Caco-2 (cell line): ENCODE results near the gene CBX2. TPM values are rescaled to one million over a fixed set of nuclear protein-coding genes. Genes with fewer than 3 reads are reported as not detected.

ENCODE experiments used
- BruUV-seq: library from RNA; stranded (reverse); fragments of 400-500 nt; replicated peaks from 2 replicates; lab custom pipeline; 2021; lab: Mats Ljungman, UMichigan
- CTCF ChIA-PET: fragments of 300-600 bp; sonication (Branson Sonifier 250); formaldehyde crosslinking; loops from one replicate; lab custom pipeline; 2022; ENCODE audit warnings: antibody characterized with exemption; lab: Charles Lee
- POLR2A ChIA-PET: fragments of 300-600 bp; sonication (Branson Sonifier 250); formaldehyde crosslinking; loops from one replicate; lab custom pipeline; 2022; ENCODE audit warnings: antibody characterized with exemption; lab: Charles Lee
- DNase-seq, 2 experiments: peaks; one replicate each; pipeline versions ENCODE4 v3.0.0 to v3.0.0-alpha.2; 2020 to 2022
- H3K27me3 ChIP-seq: replicated peaks from 2 replicates; pipeline ENCODE4 v1.6.0; 2011; ENCODE audit warnings: low read length; ENCODE audit not compliant: control insufficient read depth, insufficient read depth
- H3K36me3 ChIP-seq: 2 replicates; pipeline ENCODE4 v1.5.1; 2011; ENCODE audit warnings: low read length; ENCODE audit not compliant: control insufficient read depth, insufficient read depth
- H3K4me1 ChIP-seq: fragments of 250-450 bp; sonication (Bioruptor Pico); 2 replicates; pipeline ENCODE4 v1.5.1; 2020; ENCODE audit warnings: mild to moderate bottlenecking
- H3K4me3 ChIP-seq: 2 replicates; pipeline ENCODE4 v1.5.1; 2011; ENCODE audit warnings: low read depth, mild to moderate bottlenecking, control low read depth, low read length
- H3K9me3 ChIP-seq: fragments of 250-450 bp; sonication (Bioruptor Pico); 2 replicates; pipeline ENCODE4 v1.5.1; 2020; ENCODE audit warnings: mild to moderate bottlenecking, moderate library complexity
- H3K27ac Mint-ChIP-seq: one replicate; pipeline ENCODE4 v1.8.0; 2022; ENCODE audit warnings: mixed read lengths; ENCODE audit not compliant: unreplicated experiment
- H3K27me3 Mint-ChIP-seq: one replicate; pipeline ENCODE4 v1.8.0; 2022; ENCODE audit warnings: mixed read lengths; ENCODE audit not compliant: insufficient read depth, unreplicated experiment
- H3K36me3 Mint-ChIP-seq: one replicate; pipeline ENCODE4 v1.8.0; 2022; ENCODE audit warnings: mild to moderate bottlenecking, mixed read lengths; ENCODE audit not compliant: insufficient read depth, unreplicated experiment
- H3K4me1 Mint-ChIP-seq: one replicate; pipeline ENCODE4 v1.8.0; 2022; ENCODE audit warnings: low read depth, mixed read lengths; ENCODE audit not compliant: unreplicated experiment
- H3K4me3 Mint-ChIP-seq: one replicate; pipeline ENCODE4 v1.8.0; 2022; ENCODE audit warnings: mild to moderate bottlenecking, moderate library complexity, mixed read lengths; ENCODE audit not compliant: unreplicated experiment
- H3K9me3 Mint-ChIP-seq: one replicate; pipeline ENCODE4 v1.8.0; 2022; ENCODE audit warnings: mixed read lengths; ENCODE audit not compliant: unreplicated experiment
- CTCF ChIP-seq, 2 experiments: fragments of 200-600 bp in 1 of 2; IDR thresholded peaks; 1 replicate in 1 of 2; 2 replicates in 1 of 2; pipeline versions ENCODE4 v1.5.1 to v1.8.0; 2011 to 2022; ENCODE audit warnings: antibody characterized with exemption in 1 of 2, control low read depth in 1 of 2, inconsistent platforms in 1 of 2, low read depth in 1 of 2, low read length in 1 of 2, mild to moderate bottlenecking in 1 of 2, moderate library complexity in 1 of 2; ENCODE audit not compliant: insufficient read depth in 1 of 2, severe bottlenecking in 1 of 2, unreplicated experiment in 1 of 2
- intact Hi-C: fragments of 100-400 bp; cut with micrococcal nuclease; formaldehyde crosslinking; loops from one replicate; pipeline ENCODE4 v1.10.0; 2022; ENCODE audit not compliant: unreplicated experiment
- total RNA-seq: library from RNA; stranded (reverse); gene quantifications from 2 replicates; pipeline ENCODE4 v1.2.3, GENCODE V29; 2022

The CBX2 gene
- total RNA-seq, 1 experiment from 2014 or later, result 52.8 TPM

- Mint-ChIP-seq H3K9me3 (no peaks in the 10 kb centered on the region), H3K4me1 (peaks cover 15% of the 10 kb centered on the region), H3K27me3 (no peaks in the 10 kb centered on the region), H3K36me3 (peaks cover 8% of the 10 kb centered on the region), H3K27ac (no peak overlapping the region), H3K4me3 (no peak overlapping the region)
- CTCF ChIA-PET, result interaction anchor here (1.0 to 3.7 kb wide), 2 partner anchors 22 to 33 kb away, joined by 3 to 25 read pairs; partner anchors contain the start of gene CBX8
- Histone ChIP-seq H3K36me3 (no peaks in the 10 kb centered on the region), H3K27me3 (no peaks in the 10 kb centered on the region), H3K4me1 (peaks cover 18% of the 10 kb centered on the region), H3K9me3 (no peaks in the 10 kb centered on the region), H3K4me3 (no peak overlapping the region)
- no peak for TF ChIP-seq CTCF (IDR thresholded peaks at IDR 0.05; ENCODE audit: insufficient read depth in 1 of 2, low read depth in 1 of 2, low read length in 1 of 2, severe bottlenecking in 1 of 2, unreplicated experiment in 1 of 2)
- no TSS peak for BruUV-seq
- POLR2A ChIA-PET, result interaction anchor here (0.5 to 1.4 kb wide), 3 partner anchors 22 to 30 kb away, joined by 3 to 5 read pairs (median 3); partner anchors contain the start of gene CBX8
- intact Hi-C loops, result no loop called here
- DNase-seq, result no peak
Measured at GRCh38 chr17:79774561-79774975, 3.4 kb upstream of the CBX2 start.

- H3K27me3 Mint-ChIP-seq, result no peaks in the 10 kb centered on the region
- H3K36me3 Mint-ChIP-seq, result peaks cover 19% of the 10 kb centered on the region
- ChIA-PET POLR2A (interaction anchor here (1.0 to 1.4 kb wide), 2 partner anchors 21 to 64 kb away, joined by 5 read pairs; partner anchors contain the start of genes CBX4 and CBX8), CTCF (interaction anchor here (1.0 to 3.7 kb wide), 3 partner anchors 32 to 36 kb away, joined by 3 to 25 read pairs (median 5); no protein-coding TSS in a partner anchor)
- H3K27me3 ChIP-seq, result no peaks in the 10 kb centered on the region
- no peaks in the 10 kb centered on the region for H3K9me3 Mint-ChIP-seq
- no peak overlapping the region for H3K27ac Mint-ChIP-seq
- 0 out of 2 replicates have a peak, but pooled peaks cover 1% of the 10 kb centered on the region for H3K36me3 ChIP-seq
- intact Hi-C loops, result loop anchor here (2.0 kb wide), 1 partner anchor 21 kb away; the partner anchor contains the start of gene CBX8
- no peak for DNase-seq
- H3K4me3 ChIP-seq, result no peak overlapping the region
- H3K4me3 Mint-ChIP-seq, result no peak overlapping the region
- no peaks in the 10 kb centered on the region for H3K9me3 ChIP-seq
- no peak for TF ChIP-seq CTCF (IDR thresholded peaks at IDR 0.05; ENCODE audit: insufficient read depth in 1 of 2, low read depth in 1 of 2, low read length in 1 of 2, severe bottlenecking in 1 of 2, unreplicated experiment in 1 of 2)
- peaks cover 19% of the 10 kb centered on the region for H3K4me1 ChIP-seq
- peaks cover 22% of the 10 kb centered on the region for H3K4me1 Mint-ChIP-seq
- no TSS peak for BruUV-seq
Measured at GRCh38 chr17:79775632-79776031, 2.3 kb upstream of the CBX2 start.

GRCh38 chr17:79776376-79777119, 1.4 kb upstream of the CBX2 start:
- no peak for DNase-seq
- Mint-ChIP-seq H3K9me3 (no peaks in the 10 kb centered on the region), H3K27me3 (no peaks in the 10 kb centered on the region), H3K27ac (peak overlapping the region; percentile 47), H3K4me1 (peaks cover 22% of the 10 kb centered on the region), H3K4me3 (peak overlapping the region; percentile 99), H3K36me3 (peaks cover 28% of the 10 kb centered on the region)
- ChIA-PET POLR2A (interaction anchor here (0.5 to 1.0 kb wide), 6 partner anchors 20 to 64 kb away, joined by 3 to 5 read pairs (median 4); partner anchors contain the start of genes CBX4 and CBX8), CTCF (interaction anchor here (0.6 to 3.7 kb wide), 8 partner anchors 31 to 1416 kb away, joined by 3 to 25 read pairs (median 5); no protein-coding TSS in a partner anchor)
- Histone ChIP-seq H3K36me3 (0 out of 2 replicates have a peak, but pooled peaks cover 1% of the 10 kb centered on the region), H3K4me1 (peaks cover 19% of the 10 kb centered on the region), H3K4me3 (peak overlapping the region; percentile 49), H3K27me3 (no peaks in the 10 kb centered on the region), H3K9me3 (no peaks in the 10 kb centered on the region)
- TF ChIP-seq CTCF (IDR thresholded peaks at IDR 0.05; ENCODE audit: insufficient read depth in 1 of 2, low read depth in 1 of 2, low read length in 1 of 2, severe bottlenecking in 1 of 2, unreplicated experiment in 1 of 2), result no peak
- BruUV-seq, result no TSS peak
- intact Hi-C loops, result loop anchor here (2.0 kb wide), 1 partner anchor 20 kb away; the partner anchor contains the start of gene CBX8
